ENCODE data around the gene PEX11G.
A peak's percentile ranks its signal among the peaks of the same experiment; 100 is the strongest.

PEX11G gene

DNA sequence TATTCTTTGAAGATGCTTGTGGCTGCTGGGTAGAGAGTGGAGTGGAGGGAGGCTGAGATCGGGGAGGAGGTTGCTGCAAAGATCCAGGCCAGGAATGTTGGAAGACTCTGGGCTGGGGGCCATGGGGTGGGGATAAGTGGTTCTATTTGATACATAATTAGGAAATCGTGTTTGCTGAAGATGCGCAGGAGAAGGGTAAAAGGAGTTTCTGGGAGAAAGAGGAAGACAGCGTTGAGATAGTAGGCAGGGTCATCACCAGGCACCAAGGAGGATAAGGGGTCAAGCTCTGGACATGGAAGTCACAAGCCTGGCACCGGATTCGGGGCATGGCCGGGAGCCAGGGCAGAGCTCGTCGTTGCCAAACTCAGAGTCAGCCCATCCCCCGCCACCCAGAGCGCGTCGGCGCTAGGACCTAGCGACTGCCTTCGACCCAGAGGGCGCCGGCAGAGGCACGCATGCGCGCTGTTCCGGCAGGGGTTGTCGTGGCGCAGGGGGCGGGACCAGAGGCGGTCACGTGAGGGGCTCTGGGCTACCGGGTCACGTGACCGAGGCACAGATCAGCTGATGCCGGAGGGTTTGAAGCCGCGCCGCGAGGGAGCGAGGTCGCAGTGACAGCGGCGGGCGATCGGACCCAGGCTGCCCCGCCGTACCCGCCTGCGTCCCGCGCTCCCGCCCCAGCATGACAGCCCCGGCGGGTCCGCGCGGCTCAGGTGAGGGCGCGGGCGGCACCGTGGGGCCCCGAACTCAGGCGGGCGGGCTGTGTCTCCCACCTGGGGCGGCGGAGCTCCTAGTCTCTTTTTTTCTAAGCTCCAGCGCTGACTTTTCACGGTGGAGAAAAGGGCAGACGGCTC, 33.5 kb upstream of the PEX11G start, which contains the start of gene MCOLN1:
TSS of gene MCOLN1 (plus strand) at position 553 of the 851 bp plus-strand sequence. CDS start at position 680, 127 bp downstream.
- peak within 1 kb of the TSS; percentile 74 for H3K4me3 ChIP-seq (ENCODE audit: low read depth, low read length, poor library complexity, severe bottlenecking)
- H3K27ac ChIP-seq (ENCODE audit: low read depth, low read length, poor library complexity, severe bottlenecking) = no peak within 1 kb of the TSS
- H3K9ac ChIP-seq (ENCODE audit: low read length) = peak within 1 kb of the TSS; percentile 68
- no peak for TF ChIP-seq EZH2 (IDR thresholded peaks at IDR 0.05; ENCODE audit: borderline replicate concordance, low read length)
- no peak for TF ChIP-seq CTCF (IDR thresholded peaks at IDR 0.05; ENCODE audit: low read length)
- H3K79me2 ChIP-seq (ENCODE audit: insufficient read depth, low read length) = no peaks in the 10 kb centered on the region
- no peaks in the 10 kb centered on the region for H3K36me3 ChIP-seq (ENCODE audit: insufficient read depth, low read length)
- H3K27me3 ChIP-seq (ENCODE audit: insufficient read depth, low read length) = no peaks in the 10 kb centered on the region
- H4K20me1 ChIP-seq (ENCODE audit: insufficient read depth, low read length) = no peaks in the 10 kb centered on the region
- H3K9me3 ChIP-seq (ENCODE audit: low read length) = no peaks in the 10 kb centered on the region
- H2AFZ ChIP-seq (ENCODE audit: low read length) = 0 out of 2 replicates have a peak within 1 kb of the TSS, but pooled peaks have one; percentile 19
- H3F3A ChIP-seq (ENCODE audit: insufficient read depth, low read length) = no peaks in the 10 kb centered on the region
- H3K4me2 ChIP-seq (ENCODE audit: low read length) = peak within 1 kb of the TSS; percentile 82
- H3K4me1 ChIP-seq (ENCODE audit: insufficient read depth, low read length, severe bottlenecking) = peaks cover 15% of the 10 kb centered on the region
- H3K9me2 ChIP-seq (ENCODE audit: low read depth, low read length) = no peaks in the 10 kb centered on the region

GRCh38 chr19:7521551-7522071, 32.8 kb upstream of the PEX11G start:
- H3F3A ChIP-seq (ENCODE audit: insufficient read depth, low read length) = no peaks in the 10 kb centered on the region
- H3K4me2 ChIP-seq (ENCODE audit: low read length) = peak overlapping the region; percentile 63
- H3K4me1 ChIP-seq (ENCODE audit: insufficient read depth, low read length, severe bottlenecking) = peaks cover 15% of the 10 kb centered on the region
- H3K9ac ChIP-seq (ENCODE audit: low read length) = no peak overlapping the region; the same call in 1 of the 2 replicates
- H4K20me1 ChIP-seq (ENCODE audit: insufficient read depth, low read length) = no peaks in the 10 kb centered on the region
- 0 out of 2 replicates have a peak overlapping the region, but pooled peaks have one; percentile 19 for H2AFZ ChIP-seq (ENCODE audit: low read length)
- H3K27ac ChIP-seq (ENCODE audit: low read depth, low read length, poor library complexity, severe bottlenecking) = no peak overlapping the region
- H3K9me2 ChIP-seq (ENCODE audit: low read depth, low read length) = no peaks in the 10 kb centered on the region
- no peaks in the 10 kb centered on the region for H3K36me3 ChIP-seq (ENCODE audit: insufficient read depth, low read length)
- no peaks in the 10 kb centered on the region for H3K79me2 ChIP-seq (ENCODE audit: insufficient read depth, low read length)
- TF ChIP-seq EZH2 (IDR thresholded peaks at IDR 0.05; ENCODE audit: borderline replicate concordance, low read length) (no peak), CTCF (IDR thresholded peaks at IDR 0.05; ENCODE audit: low read length) (no peak)
- H3K27me3 ChIP-seq (ENCODE audit: insufficient read depth, low read length) = no peaks in the 10 kb centered on the region
- peak overlapping the region; percentile 74 for H3K4me3 ChIP-seq (ENCODE audit: low read depth, low read length, poor library complexity, severe bottlenecking)
- H3K9me3 ChIP-seq (ENCODE audit: low read length) = no peaks in the 10 kb centered on the region

DNA sequence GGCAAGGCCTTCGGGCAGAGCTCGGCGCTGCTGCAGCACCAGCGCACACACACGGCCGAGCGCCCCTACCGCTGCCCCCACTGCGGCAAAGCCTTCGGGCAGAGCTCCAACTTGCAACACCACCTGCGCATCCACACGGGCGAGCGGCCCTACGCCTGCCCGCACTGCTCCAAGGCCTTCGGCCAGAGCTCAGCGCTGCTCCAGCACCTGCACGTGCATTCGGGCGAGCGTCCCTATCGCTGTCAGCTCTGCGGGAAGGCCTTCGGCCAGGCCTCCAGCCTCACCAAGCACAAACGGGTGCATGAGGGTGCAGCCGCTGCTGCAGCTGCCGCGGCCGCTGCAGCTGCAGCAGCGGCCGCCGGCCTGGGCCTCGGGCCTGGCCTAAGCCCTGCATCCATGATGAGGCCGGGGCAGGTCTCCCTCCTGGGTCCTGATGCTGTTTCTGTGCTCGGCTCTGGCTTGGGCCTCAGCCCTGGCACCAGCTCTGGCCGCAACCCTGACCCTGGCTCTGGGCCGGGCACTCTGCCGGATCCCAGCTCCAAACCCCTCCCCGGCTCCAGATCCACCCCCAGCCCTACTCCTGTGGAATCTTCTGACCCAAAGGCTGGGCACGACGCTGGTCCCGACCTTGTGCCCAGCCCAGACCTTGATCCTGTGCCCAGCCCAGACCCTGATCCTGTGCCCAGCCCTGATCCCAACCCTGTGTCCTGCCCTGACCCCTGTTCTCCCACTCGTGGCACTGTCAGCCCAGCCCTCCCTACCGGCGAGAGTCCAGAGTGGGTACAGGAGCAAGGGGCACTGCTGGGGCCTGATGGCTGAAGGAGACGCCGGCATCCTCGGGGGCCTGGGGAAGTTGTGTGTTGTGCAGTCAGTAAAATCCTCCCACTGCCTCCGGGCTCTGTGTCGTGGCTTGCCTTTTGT, 31.6 kb upstream of the PEX11G start:
- H3K4me2 ChIP-seq (ENCODE audit: low read length) = no peak overlapping the region
- no peaks in the 10 kb centered on the region for H3K36me3 ChIP-seq (ENCODE audit: insufficient read depth, low read length)
- no peaks in the 10 kb centered on the region for H4K20me1 ChIP-seq (ENCODE audit: insufficient read depth, low read length)
- H2AFZ ChIP-seq (ENCODE audit: low read length) = no peak overlapping the region
- no peaks in the 10 kb centered on the region for H3K9me3 ChIP-seq (ENCODE audit: low read length)
- no peaks in the 10 kb centered on the region for H3K79me2 ChIP-seq (ENCODE audit: insufficient read depth, low read length)
- no peaks in the 10 kb centered on the region for H3K9me2 ChIP-seq (ENCODE audit: low read depth, low read length)
- H3K9ac ChIP-seq (ENCODE audit: low read length) = no peak overlapping the region
- no peak overlapping the region for H3K27ac ChIP-seq (ENCODE audit: low read depth, low read length, poor library complexity, severe bottlenecking)
- no peaks in the 10 kb centered on the region for H3F3A ChIP-seq (ENCODE audit: insufficient read depth, low read length)
- TF ChIP-seq CTCF (IDR thresholded peaks at IDR 0.05; ENCODE audit: low read length) (no peak), EZH2 (IDR thresholded peaks at IDR 0.05; ENCODE audit: borderline replicate concordance, low read length) (no peak)
- no peak overlapping the region for H3K4me3 ChIP-seq (ENCODE audit: low read depth, low read length, poor library complexity, severe bottlenecking)
- H3K27me3 ChIP-seq (ENCODE audit: insufficient read depth, low read length) = 0 out of 2 replicates have a peak, but pooled peaks cover 2% of the 10 kb centered on the region
- peaks cover 15% of the 10 kb centered on the region for H3K4me1 ChIP-seq (ENCODE audit: insufficient read depth, low read length, severe bottlenecking)

Measured in OCI-LY1 (cell line).